ENCODE data around the gene PQBP1. TPM values are rescaled to one million over a fixed set of nuclear protein-coding genes. Genes with fewer than 3 reads are reported as not detected.
A peak's percentile ranks its signal among the peaks of the same experiment; 100 is the strongest.
"Not testable (repeated sequence)": the region's sequence is repeated elsewhere in the genome, so short reads cannot be mapped to it uniquely, and the experiment has no call there.

The PQBP1 gene
- total RNA-seq, 1 donor from 2014 or later = 67.5 TPM

DNA sequence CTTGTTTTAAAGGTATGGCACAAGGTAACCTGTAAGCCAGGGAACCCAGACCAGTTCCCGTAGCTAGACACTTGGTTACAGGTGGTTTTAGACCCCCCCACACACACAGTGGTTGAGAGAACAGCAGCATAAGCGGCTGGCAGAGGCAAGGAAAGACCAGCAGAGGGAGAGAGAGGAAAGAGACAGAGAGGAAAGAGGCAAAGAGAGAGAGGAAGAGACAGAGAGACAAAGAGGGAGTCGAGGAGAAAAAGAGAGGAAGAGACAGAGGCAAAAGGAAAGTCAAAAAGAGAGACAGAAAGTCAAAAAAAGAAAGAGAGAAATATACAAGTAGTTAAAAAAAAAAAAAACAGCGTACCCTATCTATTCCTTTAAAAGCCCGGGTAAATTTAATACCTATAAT, 42.8 kb upstream of the PQBP1 start:
- intact Hi-C loops (cut with DNase I) = no loop called here
- H3K27me3 ChIP-seq = no peaks in the 10 kb centered on the region
- H3K27ac ChIP-seq = no peak overlapping the region
- DNase-seq (ENCODE audit: extremely low spot score in 2 of 2) = no peak
- H3K36me3 ChIP-seq = no peaks in the 10 kb centered on the region
- no peak overlapping the region for H3K4me3 ChIP-seq
- no peaks in the 10 kb centered on the region for H3K9me3 ChIP-seq
- no peak for TF ChIP-seq POLR2AphosphoS5 (IDR thresholded peaks at IDR 0.05; ENCODE audit: insufficient read depth in 1 of 2, low read depth in 1 of 2)
- TF ChIP-seq, protein P1, sequence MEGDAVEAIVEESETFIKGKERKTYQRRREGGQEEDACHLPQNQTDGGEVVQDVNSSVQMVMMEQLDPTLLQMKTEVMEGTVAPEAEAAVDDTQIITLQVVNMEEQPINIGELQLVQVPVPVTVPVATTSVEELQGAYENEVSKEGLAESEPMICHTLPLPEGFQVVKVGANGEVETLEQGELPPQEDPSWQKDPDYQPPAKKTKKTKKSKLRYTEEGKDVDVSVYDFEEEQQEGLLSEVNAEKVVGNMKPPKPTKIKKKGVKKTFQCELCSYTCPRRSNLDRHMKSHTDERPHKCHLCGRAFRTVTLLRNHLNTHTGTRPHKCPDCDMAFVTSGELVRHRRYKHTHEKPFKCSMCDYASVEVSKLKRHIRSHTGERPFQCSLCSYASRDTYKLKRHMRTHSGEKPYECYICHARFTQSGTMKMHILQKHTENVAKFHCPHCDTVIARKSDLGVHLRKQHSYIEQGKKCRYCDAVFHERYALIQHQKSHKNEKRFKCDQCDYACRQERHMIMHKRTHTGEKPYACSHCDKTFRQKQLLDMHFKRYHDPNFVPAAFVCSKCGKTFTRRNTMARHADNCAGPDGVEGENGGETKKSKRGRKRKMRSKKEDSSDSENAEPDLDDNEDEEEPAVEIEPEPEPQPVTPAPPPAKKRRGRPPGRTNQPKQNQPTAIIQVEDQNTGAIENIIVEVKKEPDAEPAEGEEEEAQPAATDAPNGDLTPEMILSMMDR (IDR thresholded peaks at IDR 0.05) = no peak
- no peak for TF ChIP-seq POLR2A (IDR thresholded peaks at IDR 0.05)
- H3K4me1 ChIP-seq = no peaks in the 10 kb centered on the region

DNA sequence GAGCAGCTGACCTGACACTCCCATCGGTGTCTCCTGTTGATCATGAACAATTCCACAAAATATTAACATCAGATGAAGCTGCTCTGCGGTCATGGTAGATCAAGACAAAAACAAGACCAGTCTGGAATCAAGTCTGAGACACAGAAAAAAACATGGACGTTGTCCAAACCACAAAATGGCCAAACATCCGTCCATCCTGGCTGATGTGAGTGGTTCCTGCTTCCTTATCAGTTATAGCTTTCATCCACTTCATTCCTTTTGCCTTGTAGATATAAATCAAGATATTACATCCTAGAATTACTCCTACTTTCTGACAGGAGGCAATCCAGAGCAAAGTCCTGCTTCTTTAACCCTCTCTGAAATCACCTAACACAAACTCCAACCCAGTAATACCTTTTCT, 33.5 kb upstream of the PQBP1 start:
- Histone ChIP-seq H3K9me3 (no peaks in the 10 kb centered on the region), H3K27ac (no peak overlapping the region), H3K4me1 (no peaks in the 10 kb centered on the region), H3K36me3 (no peaks in the 10 kb centered on the region), H3K4me3 (no peak overlapping the region), H3K27me3 (no peaks in the 10 kb centered on the region)
- intact Hi-C loops (cut with DNase I) = no loop called here
- TF ChIP-seq, protein P1 (IDR thresholded peaks at IDR 0.05) = no peak
- TF ChIP-seq POLR2AphosphoS5 (IDR thresholded peaks at IDR 0.05; ENCODE audit: insufficient read depth in 1 of 2, low read depth in 1 of 2) = no peak
- no peak for TF ChIP-seq POLR2A (IDR thresholded peaks at IDR 0.05)
- no peak for DNase-seq (ENCODE audit: extremely low spot score in 2 of 2)

DNA sequence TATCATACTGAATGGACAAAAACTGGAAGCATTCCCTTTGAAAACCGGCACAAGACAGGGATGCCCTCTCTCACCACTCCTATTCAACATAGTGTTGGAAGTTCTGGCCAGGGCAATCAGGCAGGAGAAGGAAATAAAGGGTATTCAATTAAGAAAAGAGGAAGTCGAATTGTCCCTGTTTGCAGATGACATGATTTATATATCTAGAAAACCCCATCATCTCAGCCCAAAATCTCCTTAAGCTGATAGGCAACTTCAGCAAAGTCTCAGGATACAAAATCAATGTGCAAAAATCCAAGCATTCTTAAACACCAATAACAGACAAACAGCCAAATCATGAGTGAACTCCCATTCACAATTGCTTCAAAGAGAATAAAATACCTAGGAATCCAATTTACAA, 25.7 kb upstream of the PQBP1 start:
- intact Hi-C loops (cut with DNase I); H3K4me3 ChIP-seq; H3K36me3 ChIP-seq: not testable (repeated sequence)

DNA sequence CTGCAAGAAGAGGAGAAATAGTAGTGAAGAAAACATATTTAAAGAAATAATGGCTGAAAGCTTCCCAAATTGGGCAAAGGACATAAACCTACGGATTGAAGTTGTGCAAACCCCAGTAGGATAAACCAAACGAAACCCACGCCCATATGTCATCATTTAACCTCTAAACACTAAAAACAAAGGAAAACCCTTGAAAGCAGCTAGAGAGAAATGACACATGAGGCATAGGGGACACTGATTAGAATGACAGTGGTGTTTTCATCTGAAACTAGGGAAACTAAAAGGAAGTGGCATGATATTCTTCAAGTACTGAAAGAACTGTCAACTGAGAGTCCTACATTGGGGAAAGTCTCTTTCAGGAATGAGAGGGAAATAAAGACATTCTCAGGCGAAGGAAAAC, 20.8 kb upstream of the PQBP1 start:
- H3K4me1 ChIP-seq; DNase-seq (ENCODE audit: extremely low spot score in 2 of 2); H3K27me3 ChIP-seq; H3K36me3 ChIP-seq; H3K27ac ChIP-seq; H3K4me3 ChIP-seq; intact Hi-C loops (cut with DNase I); H3K9me3 ChIP-seq: not testable (repeated sequence)

More for the DNA sequence above, 25.7 kb upstream of the PQBP1 start:
- not testable (repeated sequence) for H3K27ac ChIP-seq; H3K4me1 ChIP-seq; H3K9me3 ChIP-seq; H3K27me3 ChIP-seq; DNase-seq (ENCODE audit: extremely low spot score in 2 of 2)

DNA sequence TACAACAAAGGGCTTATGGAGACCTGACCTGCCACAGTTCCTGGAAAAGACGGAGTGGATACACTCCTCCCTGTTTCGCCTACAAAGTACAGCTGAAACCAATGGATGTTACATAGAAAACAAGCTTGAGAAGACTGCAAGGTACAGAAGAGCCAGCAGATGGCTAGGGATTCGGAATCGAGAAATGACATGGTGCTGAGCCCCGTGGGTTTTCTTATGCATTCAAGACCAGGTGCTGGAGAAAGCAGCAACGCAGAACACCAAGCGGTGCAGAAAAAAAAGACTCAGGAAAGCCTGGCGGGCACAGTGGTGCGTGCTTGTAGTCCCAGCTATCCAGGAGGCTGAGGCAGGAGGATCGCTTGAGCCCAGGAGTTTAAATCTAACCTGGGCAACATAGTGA, 14.0 kb upstream of the PQBP1 start:
- no peak for TF ChIP-seq POLR2AphosphoS5 (IDR thresholded peaks at IDR 0.05; ENCODE audit: insufficient read depth in 1 of 2, low read depth in 1 of 2)
- TF ChIP-seq, protein P1 (IDR thresholded peaks at IDR 0.05) = no peak
- TF ChIP-seq POLR2A (IDR thresholded peaks at IDR 0.05) = no peak
- H3K9me3 ChIP-seq = no peaks in the 10 kb centered on the region
- intact Hi-C loops (cut with DNase I) = no loop called here
- no peak overlapping the region for H3K4me3 ChIP-seq
- H3K27me3 ChIP-seq = no peaks in the 10 kb centered on the region
- DNase-seq (ENCODE audit: extremely low spot score in 2 of 2) = no peak
- no peaks in the 10 kb centered on the region for H3K36me3 ChIP-seq
- H3K27ac ChIP-seq = no peak overlapping the region
- no peaks in the 10 kb centered on the region for H3K4me1 ChIP-seq

DNA sequence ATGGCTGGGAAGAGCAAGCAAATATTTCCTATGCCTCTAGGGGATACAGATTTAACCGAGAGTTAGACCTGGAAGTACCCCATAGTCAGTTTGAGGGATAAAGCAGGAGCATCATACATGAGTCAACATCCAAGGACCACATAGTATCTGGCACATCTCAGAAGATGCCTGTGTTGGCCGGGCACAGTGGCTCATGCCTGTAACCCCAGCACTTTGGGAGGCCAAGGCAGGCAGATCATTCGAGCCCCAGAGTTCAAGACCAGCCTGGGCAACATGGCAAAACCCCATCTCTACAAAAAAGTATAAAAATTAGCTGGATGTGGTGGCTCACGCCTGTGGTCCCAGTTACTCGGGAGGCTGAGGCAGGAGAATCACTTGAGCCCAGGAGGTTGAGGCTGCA, 11.1 kb upstream of the PQBP1 start:
- intact Hi-C loops (cut with DNase I); H3K36me3 ChIP-seq; H3K27me3 ChIP-seq; H3K9me3 ChIP-seq; H3K4me1 ChIP-seq; H3K4me3 ChIP-seq; DNase-seq (ENCODE audit: extremely low spot score in 2 of 2); H3K27ac ChIP-seq: not testable (repeated sequence)

DNA sequence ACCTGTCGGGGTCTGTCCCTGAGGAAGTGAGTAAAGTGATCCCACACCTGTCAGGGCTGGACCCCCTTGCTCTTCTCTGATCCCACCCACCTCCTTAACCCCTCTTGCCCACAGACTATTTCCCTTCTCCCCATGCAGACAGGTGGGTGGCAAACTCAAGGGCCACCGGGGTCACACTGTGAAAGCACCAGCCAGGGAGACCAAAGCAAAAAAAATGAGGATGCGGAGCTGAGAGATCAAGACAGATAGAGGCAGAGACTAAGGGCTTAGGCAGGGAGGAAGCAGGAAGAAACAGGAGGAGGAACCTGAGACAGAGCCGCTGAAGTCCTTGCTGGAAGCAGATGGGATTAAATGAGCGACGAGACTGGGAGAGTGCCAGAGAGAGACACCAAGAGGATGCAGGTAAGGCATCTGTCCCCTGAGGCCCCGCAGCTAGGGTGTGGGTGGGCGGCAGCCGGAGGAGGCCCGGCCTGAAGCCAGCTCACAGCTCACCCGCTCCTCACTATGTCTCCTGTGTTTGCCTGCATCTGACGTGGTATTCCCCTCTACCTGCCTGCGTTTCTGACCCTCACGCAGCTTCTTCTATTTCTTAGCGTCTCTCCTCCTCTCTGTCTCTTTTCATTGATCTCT, 7.3 kb upstream of the PQBP1 start:
- no peaks in the 10 kb centered on the region for H3K36me3 ChIP-seq
- TF ChIP-seq POLR2A (IDR thresholded peaks at IDR 0.05) = no peak
- TF ChIP-seq, protein P1 (IDR thresholded peaks at IDR 0.05) = no peak
- no peak for TF ChIP-seq POLR2AphosphoS5 (IDR thresholded peaks at IDR 0.05; ENCODE audit: insufficient read depth in 1 of 2, low read depth in 1 of 2)
- intact Hi-C loops (cut with DNase I) = no loop called here
- no peaks in the 10 kb centered on the region for H3K27me3 ChIP-seq
- H3K4me3 ChIP-seq = peak overlapping the region; percentile 61 to 69
- no peaks in the 10 kb centered on the region for H3K9me3 ChIP-seq
- peaks cover 5% of the 10 kb centered on the region for H3K4me1 ChIP-seq
- no peak for DNase-seq (ENCODE audit: extremely low spot score in 2 of 2)
- peak overlapping the region; percentile 82 for H3K27ac ChIP-seq

Measured in vagina (tissue), 2 donors.